Measurements from ENCODE around the gene ERP44.

- TF ChIP-seq CTCF (IDR thresholded peaks at IDR 0.05) (no peak), POLR2A (IDR thresholded peaks at IDR 0.05) (no peak)
Measured at GRCh38 chr9:99973455-99973854, 125.3 kb downstream of the ERP44 start.
